ENCODE data around the gene KIF14.

The KIF14 gene, protein sequence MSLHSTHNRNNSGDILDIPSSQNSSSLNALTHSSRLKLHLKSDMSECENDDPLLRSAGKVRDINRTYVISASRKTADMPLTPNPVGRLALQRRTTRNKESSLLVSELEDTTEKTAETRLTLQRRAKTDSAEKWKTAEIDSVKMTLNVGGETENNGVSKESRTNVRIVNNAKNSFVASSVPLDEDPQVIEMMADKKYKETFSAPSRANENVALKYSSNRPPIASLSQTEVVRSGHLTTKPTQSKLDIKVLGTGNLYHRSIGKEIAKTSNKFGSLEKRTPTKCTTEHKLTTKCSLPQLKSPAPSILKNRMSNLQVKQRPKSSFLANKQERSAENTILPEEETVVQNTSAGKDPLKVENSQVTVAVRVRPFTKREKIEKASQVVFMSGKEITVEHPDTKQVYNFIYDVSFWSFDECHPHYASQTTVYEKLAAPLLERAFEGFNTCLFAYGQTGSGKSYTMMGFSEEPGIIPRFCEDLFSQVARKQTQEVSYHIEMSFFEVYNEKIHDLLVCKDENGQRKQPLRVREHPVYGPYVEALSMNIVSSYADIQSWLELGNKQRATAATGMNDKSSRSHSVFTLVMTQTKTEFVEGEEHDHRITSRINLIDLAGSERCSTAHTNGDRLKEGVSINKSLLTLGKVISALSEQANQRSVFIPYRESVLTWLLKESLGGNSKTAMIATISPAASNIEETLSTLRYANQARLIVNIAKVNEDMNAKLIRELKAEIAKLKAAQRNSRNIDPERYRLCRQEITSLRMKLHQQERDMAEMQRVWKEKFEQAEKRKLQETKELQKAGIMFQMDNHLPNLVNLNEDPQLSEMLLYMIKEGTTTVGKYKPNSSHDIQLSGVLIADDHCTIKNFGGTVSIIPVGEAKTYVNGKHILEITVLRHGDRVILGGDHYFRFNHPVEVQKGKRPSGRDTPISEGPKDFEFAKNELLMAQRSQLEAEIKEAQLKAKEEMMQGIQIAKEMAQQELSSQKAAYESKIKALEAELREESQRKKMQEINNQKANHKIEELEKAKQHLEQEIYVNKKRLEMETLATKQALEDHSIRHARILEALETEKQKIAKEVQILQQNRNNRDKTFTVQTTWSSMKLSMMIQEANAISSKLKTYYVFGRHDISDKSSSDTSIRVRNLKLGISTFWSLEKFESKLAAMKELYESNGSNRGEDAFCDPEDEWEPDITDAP (N-terminal part only)

DNA sequence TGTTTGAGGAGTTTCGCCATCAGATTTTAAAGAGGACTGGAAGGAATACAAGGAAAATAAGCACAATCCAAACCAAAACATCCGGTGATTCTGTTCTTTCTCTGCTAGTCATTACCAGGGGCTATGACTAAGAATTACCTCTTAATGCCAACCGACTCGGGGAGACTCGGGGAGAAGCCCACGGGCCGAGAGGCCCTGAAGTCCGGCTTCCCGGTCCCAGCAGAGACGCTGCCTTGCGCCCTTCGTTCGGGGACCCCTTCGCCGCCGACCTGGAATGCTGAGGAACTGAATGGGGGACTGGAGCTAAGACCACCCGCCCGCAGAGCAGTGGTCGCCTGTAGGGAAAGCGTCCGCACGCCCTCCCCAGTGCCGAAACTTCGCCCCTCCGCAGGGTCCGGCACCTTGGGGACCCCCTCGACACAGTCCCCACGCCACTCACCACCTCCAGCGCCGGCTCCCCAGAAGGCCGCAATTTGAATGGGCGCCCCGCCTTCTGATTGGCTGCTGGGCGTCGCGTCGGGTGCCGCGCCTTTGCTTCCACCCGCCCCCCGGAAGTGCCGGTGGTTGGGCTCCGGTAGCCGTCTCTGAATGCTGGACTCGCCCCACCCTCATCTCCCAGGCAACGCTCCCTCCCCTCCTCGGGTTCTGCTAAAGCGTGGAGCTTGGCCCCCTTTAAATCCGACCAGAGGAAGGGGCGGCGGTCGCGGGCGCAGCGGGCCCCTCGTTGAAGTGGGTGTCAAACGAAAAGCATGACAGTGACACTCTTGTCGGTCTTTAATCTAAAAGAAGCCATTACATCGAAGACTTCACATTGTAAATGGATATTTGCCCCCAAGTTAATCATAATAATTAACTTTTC lies at the start of gene KIF14:
TSS of gene KIF14 (minus strand) at position 479 of the 859 bp plus-strand sequence. CDS start 2,028 bp downstream, outside the sequence.
- DNase-seq, result peak; percentile 70 to 74

DNA sequence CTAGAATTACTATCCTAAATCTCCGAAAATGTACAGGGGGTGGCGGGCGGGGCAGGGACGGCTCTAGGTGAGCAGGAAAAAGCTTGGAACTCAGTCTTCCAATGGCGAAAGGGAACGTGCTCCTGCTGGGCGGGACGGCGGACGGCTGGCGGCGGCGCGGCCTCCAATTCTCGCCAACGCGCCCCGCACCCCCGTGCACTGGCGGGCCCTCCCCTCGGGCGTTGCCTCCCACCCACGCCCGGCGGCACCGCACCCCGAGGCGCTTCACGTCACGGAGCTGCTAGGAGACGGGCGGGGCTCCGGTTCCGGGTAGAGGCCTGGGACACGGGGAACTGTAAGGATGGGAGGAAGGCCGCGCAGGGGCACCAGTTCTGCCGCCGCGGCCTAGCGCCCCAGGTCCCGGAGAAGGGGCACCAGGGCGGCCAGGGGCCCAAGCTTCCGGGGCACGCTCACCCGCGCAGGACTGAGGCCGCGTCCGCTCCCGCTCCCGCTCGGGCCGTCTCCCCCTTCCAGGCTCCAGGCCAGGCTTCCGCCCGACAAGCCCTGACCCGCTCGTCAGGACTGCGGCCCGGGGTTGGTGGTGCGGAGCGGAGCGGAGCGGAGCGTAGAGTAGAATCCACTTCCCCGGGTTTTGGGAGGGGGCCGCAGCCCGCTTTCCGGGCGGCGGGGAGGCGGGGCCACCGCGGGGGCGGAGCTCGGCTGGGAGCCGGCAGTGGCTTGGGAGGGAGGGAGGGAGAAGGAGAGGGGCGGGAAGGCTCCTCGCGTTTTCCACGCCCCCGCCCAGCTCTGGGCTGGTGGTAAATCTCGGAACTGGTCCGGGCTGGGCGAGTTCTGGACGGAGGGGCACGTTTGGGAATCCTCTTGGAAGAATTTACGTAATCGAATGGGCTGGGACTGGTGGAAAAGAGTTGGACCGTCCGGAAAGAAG lies 49.0 kb upstream of the KIF14 start, which contains the start of gene DDX59:
TSS of gene DDX59 (minus strand) at position 594 of the 928 bp plus-strand sequence. CDS start 3,167 bp downstream, outside the sequence.
- DNase-seq, result peak; percentile 86 to 87

DNA sequence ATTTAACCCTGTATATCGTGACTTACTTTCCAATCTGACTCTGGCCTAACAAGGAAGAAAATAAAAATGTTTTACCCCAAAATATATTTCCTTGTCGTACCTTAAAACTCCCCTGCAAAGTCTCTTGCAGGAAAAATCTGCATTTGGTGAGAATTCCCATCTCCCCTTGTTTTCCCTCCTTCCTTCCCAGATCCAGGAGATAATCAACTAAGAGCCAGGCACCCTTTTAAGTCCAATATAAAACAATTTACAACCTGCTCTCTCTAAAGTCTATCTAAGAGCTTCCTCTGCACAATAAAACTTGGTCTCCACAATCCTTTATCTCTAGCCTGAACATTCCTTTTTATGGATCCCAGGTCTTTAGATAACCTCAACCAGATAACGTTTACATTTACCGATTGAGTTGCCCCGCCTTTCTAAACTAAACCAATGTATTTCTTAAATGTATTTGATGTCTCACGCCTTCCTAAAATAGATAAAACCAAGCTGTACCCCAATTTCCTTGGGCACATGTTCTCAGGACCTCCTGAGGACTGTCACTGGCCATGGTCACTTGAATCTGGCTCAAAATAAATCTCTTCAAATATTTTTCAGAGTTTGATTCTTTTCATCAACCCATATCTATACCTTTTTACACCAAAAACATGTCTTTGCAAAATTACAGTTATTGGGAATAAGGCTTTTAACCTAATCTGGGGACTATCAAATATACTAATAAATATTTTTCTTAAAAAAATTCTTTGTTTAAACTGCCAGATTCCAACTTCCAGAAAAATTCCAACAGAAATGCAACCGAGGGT lies 48.2 kb upstream of the KIF14 start:
- DNase-seq, result no peak

DNA sequence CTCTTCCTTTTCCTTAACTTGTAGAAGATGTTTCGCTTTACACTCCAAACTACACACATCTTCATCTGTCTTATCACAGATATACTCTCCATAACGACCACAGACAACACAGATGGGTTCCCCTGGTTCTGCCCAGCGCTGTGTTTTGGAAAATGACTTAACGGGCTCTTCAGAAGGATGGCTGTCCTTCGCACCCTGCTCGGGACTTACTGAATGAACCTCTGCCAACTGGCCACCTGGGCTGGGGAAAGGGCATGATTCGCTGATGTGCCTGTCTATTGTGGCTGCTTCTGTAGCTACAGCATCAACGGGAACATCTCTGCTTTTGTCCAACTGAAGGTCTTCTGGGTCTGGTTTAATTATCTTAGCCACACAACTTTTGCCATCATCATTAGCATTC lies 45.8 kb upstream of the KIF14 start:
- no peak for DNase-seq

DNA sequence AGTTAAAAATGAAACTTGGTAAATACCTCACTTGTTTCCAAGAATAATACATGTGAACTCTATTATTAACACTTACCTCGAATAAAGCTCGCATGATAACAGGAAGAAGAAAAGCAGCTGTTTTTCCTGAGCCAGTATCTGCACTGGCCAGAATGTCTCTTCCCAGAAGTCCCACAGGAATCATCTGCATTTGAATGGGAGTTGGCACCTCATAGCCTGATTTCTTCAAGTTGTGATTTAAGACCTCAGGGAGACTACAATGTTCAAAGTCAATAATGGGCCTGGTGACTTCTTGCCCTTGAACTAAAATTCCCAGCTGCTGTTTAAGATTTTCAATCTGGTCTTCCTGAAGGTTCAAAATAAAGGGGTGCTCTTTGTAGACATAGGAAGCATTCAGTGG lies 45.3 kb upstream of the KIF14 start:
- DNase-seq, result no peak

DNA sequence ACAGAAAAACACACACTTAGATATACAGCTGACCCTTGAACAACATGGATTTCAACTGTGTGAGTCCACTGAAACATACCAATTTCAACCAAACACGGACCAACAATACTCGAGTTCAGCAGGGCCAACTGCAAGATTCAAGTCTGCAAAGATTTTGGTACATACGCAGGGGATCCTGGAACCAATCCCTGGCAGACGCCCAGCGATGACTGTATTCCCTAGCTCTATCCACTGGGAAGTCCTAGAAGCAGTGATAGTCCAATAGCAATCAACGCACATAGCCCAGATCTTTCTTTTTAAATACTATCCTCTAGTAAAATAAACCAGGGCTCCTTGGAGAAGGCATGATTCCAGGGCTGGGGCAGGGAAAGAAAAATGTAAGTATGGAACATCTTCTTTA lies 40.2 kb upstream of the KIF14 start:
- DNase-seq, result no peak

DNA sequence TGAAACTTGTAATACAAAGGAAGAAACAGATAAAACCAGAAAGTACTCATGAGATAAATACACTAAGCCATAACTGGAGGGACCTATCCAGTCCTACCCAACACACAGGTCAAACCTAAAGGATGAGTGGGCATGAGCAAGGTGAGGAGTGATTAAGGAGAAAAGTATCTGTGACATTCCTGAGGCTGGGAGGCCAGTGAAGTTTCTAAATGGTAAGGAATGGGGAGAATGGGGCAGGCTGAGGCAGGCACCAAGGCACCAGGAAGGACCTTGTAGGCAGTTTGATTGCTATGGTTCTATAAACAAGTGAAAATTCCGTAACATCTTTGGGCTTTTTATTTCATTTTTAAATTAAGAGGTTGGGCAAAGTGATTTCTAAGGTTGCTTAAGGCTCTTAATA lies 38.7 kb upstream of the KIF14 start:
- DNase-seq, result no peak

DNA sequence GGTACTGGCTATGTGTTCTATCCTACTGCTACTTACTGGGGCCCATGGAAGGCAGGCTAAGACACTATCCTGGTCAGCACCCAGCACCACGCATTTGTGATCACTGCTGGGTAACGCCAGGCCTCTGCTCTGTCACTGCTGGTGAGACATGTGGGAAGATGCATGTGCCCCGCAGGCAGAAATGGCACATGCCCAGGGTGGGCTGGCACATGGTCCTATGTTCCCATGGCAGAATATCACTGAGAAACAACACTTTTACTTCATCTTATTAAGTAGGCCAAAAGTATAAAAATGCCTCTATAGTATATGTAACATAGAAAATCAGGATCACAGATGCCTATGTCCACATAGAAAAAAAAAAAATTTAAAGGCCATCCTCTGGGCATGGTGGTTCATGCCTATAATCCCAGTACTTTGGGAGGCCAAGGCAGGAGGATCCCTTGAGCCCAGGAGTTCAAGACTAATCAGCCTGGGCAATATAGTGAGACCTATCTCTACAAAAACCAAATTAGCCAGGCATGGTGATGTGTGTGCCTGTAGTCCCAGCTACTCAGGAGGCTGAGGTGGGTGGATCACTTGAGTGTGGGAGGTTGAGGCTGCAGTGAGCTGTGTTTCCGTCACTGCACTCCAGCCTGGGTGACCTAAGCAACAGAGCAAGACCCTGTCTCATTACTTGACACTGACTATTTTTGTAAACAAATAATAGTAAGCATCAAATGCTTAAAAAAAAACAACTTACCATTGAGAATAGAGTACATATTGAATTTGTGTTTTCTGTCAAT lies 37.7 kb upstream of the KIF14 start:
- DNase-seq, result no peak

DNA sequence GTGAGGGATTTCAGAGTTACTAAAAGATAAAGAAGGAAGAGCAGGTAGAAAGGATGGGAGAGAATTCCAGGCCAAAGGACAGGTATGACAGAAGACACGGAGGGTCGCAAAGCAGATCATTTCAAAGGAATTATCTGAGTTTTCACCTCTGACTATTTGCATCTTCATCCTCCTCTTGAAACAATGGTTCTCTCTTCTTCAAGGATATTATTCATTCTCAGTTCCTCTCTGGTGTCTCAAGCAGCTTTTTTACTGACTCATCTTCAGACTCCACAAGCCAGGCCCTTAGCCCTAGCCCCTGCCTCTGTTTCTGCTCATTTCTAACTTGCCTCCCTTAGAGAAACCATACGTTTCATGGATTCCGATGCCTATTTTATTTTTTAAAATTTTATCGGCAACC lies 34.1 kb upstream of the KIF14 start:
- no peak for DNase-seq

DNA sequence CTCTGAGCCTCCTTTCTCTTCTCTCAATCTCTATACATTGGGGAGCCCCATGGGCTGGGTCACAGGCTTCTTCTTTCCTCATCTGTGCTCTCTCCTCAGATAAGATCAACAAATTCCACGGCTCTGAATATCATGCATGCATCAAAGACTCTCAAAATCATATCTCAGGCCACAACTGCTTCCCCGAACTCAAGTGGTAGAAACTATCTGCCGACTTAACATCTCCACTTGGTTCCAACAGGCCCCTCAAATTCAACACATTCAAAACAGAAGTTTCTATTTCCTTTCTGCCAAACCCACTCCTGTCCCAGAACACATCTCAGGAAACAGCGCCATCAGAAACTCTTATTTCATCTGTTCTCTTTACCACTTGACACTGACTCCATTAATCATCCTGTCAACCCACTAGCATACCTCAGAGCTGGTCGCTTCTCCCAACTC lies 32.5 kb upstream of the KIF14 start:
- no peak for DNase-seq

DNA sequence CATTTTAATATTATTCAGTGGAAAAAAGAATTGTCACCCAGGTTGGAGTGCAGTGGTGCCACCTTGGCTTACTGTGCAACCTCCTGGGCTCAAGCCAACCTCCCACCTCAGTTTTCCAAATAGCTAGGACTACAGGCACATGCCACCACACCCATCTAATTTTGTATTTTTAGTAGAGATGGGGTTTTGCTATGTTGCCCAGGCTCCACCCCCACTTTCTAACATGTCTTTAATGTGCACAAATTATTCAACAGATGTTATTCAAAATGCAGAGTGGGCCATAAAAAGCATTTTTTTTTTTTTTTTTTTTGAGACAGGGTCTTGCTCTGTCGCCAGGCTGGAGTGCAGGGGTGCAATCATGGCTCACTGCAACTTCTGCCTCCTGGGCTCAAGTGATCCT lies 31.8 kb upstream of the KIF14 start:
- DNase-seq, result no peak

DNA sequence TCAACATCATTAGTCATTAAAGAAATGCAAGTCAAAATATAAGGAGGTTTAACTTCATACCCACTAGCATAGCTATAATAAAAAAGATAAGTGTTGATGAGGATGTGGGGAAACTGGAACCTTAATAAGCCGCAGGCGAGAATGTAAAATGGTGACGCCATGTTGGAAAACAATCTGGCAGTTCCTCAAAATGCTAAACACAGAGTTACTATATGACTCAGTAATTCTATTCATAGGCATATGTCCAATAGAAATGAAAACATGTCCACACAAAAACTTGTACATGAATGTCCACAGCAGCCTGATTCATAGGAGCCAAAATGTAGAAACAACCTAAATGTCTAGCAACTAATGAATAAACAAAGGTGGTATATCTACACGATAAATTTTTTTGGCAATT lies 26.0 kb upstream of the KIF14 start:
- DNase-seq, result no peak

DNA sequence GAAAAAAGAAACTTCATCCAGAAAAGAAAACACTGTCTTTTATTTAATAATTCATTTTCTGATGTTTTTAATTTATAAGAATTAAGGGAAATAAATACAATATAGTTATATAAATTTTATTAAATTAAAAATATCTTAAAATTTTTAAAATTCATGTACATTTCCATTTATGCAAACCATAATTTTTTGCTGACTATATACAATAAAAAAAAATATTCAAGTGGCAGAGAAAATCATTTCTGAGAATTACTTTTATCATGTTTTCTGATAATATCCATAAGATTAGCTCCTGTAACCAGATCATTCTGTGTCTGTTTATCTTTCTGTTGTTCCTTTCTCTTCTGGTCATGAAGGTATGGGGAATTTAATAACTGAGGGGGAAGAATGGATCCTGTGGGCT lies 23.5 kb upstream of the KIF14 start:
- DNase-seq, result no peak

DNA sequence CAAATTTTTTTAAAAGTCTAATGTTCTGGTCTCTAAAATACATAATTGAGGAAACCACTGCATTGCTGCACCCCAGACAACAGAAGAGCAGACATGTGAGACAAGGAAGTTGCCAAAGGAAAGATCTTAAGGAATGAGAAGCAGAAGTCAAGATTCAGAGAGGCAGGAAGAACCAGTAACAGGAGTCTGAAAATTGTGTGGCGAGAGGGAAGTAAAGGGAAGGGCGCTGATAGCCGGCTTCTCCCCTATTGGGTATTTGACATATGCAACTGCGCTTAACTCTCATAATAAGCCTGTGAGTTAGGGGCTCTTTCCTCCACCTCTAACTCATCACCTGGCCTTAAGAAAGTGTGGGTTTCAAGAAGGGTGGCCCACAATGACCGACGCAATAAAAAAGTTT lies 21.9 kb upstream of the KIF14 start:
- DNase-seq, result peak; percentile 58 to 60

DNA sequence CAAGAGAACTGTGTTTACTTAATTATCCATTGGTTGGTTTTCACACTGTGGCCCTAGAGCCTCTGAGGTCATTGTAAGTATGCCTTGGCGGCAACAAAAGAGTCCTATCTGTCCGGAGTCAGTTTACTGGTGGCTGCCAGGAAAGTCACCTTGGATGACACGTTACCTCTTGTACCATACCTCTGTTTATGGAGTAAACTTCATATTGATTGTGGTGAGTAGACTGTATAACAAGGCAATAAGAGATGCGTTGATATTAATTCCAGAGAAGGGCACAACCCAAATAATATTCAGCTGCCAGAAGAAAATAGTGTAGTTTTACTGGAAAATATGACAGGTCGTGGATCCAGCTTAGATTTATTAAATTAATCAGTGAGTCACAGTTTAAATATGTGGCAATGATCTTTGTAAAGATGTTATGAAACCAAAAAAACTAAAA lies 20.4 kb upstream of the KIF14 start:
- no peak for DNase-seq

DNA sequence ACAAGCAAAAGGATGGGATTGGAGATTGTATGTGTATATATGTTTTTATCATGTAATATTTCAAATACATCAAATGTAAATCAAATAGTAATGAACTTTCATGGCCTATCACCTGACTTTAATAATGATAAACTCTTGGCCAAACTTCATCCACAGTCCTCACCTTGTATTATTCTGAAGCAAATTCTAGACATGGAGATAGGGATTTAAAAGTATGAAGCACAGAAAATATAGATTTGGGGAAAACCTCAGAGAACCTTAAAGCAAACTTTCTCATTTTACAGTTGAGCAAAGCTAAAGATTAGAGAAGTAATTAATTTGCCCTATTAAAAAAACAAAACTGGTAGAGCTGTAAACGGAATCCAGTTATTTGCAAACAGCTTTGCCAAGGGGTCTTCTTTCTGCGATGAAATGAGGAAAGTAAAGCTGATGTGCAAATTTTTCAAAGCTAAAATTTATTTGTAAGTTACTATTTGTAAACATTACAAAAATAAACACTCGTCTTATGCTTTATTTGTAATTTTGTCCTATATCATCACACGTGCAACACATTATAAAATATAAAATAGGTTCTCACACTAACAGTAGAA lies 19.9 kb upstream of the KIF14 start:
- no peak for DNase-seq

DNA sequence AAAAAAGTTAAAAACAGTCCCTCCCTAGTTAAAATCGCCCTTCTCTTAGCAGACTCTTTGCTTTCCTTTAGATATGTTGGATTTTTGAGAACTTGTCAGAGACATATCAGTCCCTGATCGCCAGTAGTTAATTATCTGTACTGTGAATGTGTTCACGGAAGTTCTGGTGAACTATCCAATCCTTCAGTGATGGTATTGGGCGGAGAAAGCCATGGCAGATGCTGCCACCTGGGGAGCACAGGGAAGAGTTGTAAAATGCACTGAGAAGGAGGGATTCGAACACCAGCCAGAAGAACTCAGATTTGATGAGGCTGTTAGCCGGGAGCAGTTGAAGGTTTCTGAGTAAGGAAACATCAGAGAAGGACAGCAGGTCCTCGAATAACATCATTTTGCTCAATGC lies 17.5 kb upstream of the KIF14 start:
- DNase-seq, result no peak

DNA sequence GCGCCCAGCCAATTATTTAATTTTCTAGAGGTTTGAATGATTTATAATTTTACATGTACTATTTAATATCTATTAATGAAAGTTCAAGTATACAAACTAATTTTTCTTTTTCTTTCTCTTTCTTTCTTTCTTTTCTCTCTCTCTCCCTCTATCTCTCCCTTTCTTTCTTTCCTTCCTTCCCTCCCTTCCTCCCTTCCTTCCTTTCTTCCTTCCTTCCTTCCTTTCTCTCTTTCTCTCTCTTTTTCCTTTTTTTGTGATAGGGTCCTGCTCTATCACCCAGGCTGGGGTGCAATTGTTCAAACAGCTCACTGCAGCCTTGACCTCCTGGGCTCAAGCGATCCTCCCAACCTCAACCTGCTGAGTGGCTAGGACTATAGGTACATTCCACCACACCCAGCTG lies 16.1 kb upstream of the KIF14 start:
- DNase-seq, result no peak
